CD4-positive, alpha-beta T cell treated with Interleukin-17A for 1 hour (primary cell): Measurements from ENCODE around the gene LHFPL3.

Experiments used
- DNase-seq: peaks from one replicate; pipeline ENCODE4 v3.0.0-alpha.2; 2020

LHFPL3 gene

GRCh38 chr7:104805449-104806317, 477.3 kb downstream of the LHFPL3 start:
- no peak for DNase-seq

DNA sequence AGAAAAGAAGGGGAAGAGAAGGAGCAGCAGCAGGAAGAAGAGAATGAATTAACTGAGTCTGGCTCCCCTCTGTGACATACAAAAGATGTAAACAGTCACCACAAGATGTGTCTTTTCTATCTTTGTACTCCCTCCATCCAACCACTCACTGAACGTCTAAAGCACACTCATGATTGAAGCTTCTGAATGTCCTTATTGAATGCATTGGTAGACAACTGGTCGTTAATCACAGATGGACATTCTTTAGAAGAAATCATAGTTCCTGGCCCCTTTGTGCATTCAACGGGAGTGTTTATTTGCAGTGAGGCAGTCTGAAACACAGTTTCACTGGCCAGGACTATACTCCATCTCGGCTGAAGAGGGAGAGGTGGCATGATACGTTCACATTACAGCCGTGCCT, 479.3 kb downstream of the LHFPL3 start:
- no peak for DNase-seq

GRCh38 chr7:104809906-104810305, 481.5 kb downstream of the LHFPL3 start:
- no peak for DNase-seq

DNA sequence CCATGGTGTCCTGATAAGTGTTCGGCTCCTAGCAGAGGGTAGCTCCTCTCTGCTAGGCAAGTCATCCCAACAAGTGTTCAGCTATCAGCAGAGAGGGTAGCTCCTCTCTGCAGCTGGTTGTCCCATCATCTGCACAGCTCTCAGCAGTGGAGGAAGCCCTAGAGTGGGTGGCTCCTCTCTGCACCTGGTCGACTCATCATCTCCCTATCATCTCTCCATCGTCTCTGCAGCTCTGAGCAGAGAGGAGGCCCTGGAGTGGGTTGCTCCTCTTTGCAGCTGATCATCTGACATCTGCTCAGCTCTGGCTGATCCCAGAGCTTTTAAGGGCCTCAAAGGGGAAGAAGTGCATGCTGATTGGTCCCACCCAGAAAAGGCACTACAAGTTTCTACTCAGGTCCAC, 485.7 kb downstream of the LHFPL3 start:
- no peak for DNase-seq

- DNase-seq: no peak
Measured at GRCh38 chr7:104814671-104815400, 486.4 kb downstream of the LHFPL3 start.

- no peak for DNase-seq
Measured at GRCh38 chr7:104816537-104816936, 488.1 kb downstream of the LHFPL3 start.

GRCh38 chr7:104818961-104819880, 490.8 kb downstream of the LHFPL3 start:
- no peak for DNase-seq

- DNase-seq: no peak
Measured at GRCh38 chr7:104820836-104821535, 492.6 kb downstream of the LHFPL3 start.

DNA sequence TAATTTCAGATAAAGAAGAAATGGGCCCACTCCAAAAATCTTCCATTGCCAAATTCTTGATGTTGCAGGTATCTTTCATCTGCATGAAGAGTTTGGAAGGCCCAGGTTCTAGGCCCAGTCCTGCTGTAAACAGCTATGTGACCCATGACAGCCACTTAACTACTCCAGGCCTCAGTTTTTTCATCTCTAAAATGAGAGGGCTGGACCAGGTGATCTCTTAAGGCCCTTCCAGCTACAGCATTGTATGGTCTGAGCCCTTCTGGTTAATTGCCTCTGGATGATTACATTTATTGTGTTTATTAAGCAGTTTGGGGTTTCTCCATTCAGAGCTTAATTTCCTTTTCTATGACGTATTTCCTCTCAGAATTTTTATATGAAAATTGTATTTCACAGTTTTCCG, 494.8 kb downstream of the LHFPL3 start:
- DNase-seq: no peak

GRCh38 chr7:104825099-104825498, 496.7 kb downstream of the LHFPL3 start:
- no peak for DNase-seq

DNA sequence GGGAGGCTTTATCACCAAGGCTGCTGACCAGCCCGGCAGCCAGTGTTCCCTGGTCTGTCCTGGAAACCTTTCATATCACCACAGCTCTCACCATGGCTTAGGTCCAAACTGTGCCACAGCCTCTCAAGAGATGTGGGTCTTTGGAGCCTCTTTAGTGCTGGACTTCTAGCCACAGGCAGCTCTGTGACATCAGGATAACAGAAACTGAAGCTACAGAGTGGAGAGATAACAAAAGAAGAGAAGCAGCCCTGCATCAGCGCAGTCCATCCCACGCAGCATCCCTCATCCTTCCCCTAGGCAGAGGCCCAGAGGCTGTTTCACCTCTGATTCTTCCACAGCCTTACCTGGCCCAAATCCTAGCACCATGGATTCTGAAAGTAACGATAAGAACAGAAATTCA, 497.7 kb downstream of the LHFPL3 start:
- DNase-seq: no peak

DNA sequence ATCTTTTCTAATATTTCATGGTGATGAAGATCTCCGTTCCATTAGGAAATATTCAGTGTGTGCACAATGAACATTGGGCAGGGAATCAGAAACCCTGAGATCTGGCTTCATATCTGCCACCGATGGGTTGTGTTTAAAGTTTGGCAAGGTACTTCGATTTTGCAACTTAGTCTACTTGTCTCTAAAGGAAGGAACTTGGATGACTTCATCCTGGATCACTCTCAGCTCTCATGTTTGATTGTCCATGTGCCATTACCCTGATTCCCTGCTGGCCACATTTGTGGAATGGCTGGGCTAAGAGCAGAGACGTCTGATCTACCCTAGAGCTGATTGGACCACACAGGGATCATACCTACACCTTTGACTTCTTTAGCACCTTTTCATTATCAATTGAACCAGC, 508.6 kb downstream of the LHFPL3 start:
- DNase-seq: no peak

GRCh38 chr7:104838537-104839299, 510.3 kb downstream of the LHFPL3 start:
- DNase-seq: no peak

DNA sequence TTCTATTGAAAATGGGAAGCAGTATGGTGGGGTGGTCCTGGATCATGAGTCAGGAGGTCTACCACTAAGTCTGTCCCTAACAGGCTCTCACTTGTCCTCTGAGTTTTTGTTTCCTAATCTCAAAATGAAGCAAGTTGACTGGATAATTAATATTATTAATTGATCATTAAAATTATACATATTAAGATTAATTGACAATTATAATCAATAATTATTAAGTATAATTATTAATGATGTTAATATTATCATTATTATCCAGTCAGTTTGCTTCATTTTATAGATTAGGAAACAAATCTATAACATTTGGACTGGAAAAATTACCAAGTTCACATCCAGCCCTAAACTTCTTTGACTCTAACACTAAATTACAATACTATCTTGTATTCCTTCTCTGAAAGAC, 511.4 kb downstream of the LHFPL3 start:
- no peak for DNase-seq

DNA sequence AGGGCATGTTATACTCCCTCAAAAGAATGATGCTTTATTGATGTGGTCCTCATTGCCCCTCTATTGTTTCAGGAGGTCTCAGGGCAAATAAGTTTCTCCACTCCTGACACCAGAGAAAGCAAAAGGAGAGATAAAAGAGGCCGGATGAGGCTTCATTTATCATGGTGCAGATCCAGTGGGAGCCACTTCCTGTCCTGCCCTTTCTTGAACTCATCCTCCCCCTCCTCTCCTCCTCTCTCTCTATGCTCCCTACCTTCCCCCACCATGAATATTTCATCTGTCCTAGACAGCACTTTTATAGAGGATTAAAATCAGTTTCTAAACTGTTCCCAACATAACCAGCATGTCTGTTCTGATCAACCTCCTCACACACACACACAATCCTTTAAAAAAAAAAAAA, 513.4 kb downstream of the LHFPL3 start:
- DNase-seq: no peak

DNA sequence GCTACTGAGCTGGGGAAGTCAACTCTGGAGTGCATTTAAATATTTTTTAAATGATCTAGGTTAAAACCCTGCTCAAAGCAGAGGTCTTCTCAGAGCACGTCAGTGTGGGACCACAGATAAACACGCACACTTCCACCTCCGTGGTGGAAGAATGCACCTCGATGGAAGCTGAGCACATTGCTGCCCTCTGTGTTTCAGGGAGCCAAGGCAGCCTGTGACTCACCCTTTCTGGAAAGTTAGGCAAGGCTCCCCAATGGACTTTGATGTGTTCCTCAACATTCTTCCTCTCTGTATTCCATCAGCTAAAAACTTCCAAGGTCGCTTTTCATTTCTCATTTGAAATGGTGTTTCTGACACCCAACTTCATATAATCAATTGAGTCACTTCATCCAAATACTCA, 514.8 kb downstream of the LHFPL3 start:
- DNase-seq: no peak

DNA sequence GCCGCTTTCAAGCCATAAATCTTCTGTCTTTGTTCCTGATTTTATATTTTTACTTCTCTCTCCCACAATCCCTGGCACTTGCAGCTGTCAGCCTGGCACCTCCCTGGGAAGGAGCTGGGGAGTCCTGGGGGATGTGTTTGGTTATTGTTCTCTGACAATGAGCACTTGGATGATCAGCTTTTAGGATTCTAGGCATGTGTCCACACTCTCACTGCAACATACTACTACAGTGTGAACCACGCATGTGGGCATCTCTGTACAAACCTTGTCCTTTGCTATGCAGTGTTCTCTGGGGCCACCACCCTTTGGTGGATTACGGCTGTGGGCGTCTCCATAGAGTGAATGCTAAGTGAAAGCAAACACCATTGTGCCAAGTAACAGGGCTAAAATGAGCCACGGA, 517.2 kb downstream of the LHFPL3 start:
- DNase-seq: no peak

DNA sequence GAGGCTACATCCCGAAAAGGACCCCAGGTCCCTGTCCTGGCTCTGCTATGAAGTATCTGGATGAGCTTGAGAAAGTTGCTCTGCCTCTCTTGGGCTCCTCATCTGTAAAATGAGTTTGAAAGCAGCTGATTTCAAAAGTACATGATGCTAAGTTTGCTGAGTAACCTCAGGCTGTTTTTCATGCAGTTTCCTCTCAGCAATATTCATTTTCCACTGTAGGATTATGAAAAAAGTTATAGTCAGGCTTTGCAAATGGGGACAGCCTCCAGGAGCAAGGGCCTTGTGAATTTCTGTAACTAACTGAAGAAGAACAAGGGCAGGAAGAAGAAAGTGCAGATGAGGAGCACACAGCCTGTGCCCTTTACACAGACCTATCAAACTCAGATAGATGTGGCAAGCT, 518.3 kb downstream of the LHFPL3 start:
- DNase-seq: no peak

GRCh38 chr7:104848138-104848990, 520.0 kb downstream of the LHFPL3 start:
- DNase-seq: peak; percentile 57

- DNase-seq: no peak
Measured at GRCh38 chr7:104850374-104850773, 522.0 kb downstream of the LHFPL3 start.

GRCh38 chr7:104851268-104851667, 522.9 kb downstream of the LHFPL3 start:
- no peak for DNase-seq
